Measurements from ENCODE around the gene PMEPA1. TPM values are rescaled to one million over a fixed set of nuclear protein-coding genes. Genes with fewer than 3 reads are reported as not detected.

The PMEPA1 gene
- total RNA-seq, 1 experiment from 2014 or later, result 1,302 TPM

DNA sequence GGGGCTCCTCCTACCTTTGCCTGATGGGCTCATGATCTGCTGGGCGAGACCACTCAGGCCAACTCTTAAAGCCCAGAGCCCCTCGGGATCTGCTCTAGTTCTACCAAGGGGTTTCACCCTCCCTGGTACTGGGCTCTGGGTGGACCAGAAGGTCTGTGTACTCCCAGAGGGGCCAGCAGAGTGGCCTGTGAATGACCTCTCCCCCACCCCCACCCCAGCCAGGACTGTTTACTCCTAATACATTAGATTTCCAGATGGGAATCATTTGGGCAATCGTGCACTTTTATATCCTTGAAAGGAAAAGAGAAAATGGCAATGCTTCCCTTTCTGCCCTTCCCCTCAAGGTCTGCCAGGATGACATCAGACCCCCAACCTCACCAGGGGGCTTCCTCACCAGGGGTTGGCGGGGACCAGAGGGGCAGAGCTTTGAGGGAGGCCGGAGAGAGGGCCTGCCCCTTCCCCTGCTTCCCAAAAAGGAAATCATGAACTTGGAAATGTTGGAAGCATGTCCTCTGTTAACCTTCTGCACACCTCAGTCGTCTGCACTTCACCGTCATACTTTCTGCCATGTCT, 37.1 kb upstream of the PMEPA1 start:
- H3K9me3 Mint-ChIP-seq (ENCODE audit: low read depth, unreplicated experiment), result no peaks in the 10 kb centered on the region
- intact Hi-C loops (cut with micrococcal nuclease; ENCODE audit: unreplicated experiment), result loop anchor here (5.0 kb wide), 1 partner anchor 250 kb away; no protein-coding TSS in a partner anchor
- BruUV-seq (replicated peaks), result no TSS peak
- TF ChIP-seq, protein P1, sequence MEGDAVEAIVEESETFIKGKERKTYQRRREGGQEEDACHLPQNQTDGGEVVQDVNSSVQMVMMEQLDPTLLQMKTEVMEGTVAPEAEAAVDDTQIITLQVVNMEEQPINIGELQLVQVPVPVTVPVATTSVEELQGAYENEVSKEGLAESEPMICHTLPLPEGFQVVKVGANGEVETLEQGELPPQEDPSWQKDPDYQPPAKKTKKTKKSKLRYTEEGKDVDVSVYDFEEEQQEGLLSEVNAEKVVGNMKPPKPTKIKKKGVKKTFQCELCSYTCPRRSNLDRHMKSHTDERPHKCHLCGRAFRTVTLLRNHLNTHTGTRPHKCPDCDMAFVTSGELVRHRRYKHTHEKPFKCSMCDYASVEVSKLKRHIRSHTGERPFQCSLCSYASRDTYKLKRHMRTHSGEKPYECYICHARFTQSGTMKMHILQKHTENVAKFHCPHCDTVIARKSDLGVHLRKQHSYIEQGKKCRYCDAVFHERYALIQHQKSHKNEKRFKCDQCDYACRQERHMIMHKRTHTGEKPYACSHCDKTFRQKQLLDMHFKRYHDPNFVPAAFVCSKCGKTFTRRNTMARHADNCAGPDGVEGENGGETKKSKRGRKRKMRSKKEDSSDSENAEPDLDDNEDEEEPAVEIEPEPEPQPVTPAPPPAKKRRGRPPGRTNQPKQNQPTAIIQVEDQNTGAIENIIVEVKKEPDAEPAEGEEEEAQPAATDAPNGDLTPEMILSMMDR (IDR thresholded peaks at IDR 0.05; ENCODE audit: unreplicated experiment), result no peak
- no peaks in the 10 kb centered on the region for H3K27me3 Mint-ChIP-seq (ENCODE audit: unreplicated experiment)
- H3K4me1 Mint-ChIP-seq (ENCODE audit: low read depth, unreplicated experiment), result peaks cover 38% of the 10 kb centered on the region
- CTCF ChIA-PET, result no interaction called here
- H3K36me3 Mint-ChIP-seq (ENCODE audit: insufficient read depth, unreplicated experiment), result peaks cover 14% of the 10 kb centered on the region
- H3K27ac Mint-ChIP-seq (ENCODE audit: unreplicated experiment), result no peak overlapping the region
- DNase-seq, result no peak
- no peak overlapping the region for H3K4me3 Mint-ChIP-seq (ENCODE audit: low read depth, unreplicated experiment)

DNA sequence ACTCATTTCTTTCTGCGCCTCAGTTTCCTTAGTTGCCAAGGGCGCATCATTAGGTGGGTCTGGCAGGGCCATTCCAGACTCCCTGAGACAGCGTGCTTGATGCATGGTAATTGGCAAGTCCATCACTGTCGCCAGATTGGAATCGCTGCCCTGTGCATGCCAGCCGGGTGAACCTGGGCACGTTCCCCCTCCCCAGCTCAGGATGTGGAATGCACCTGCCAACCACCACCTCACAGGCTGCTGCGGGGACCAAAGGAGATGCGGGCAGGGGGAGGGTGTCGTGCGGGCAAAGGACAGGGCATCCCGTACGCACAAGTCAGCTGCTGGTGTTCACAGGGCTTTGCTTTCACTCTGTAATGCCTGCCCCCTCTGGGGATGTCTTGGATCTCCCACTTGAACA, 36.4 kb upstream of the PMEPA1 start:
- H3K4me3 Mint-ChIP-seq (ENCODE audit: low read depth, unreplicated experiment), result no peak overlapping the region
- TF ChIP-seq, protein P1 (IDR thresholded peaks at IDR 0.05; ENCODE audit: unreplicated experiment), result no peak
- H3K27me3 Mint-ChIP-seq (ENCODE audit: unreplicated experiment), result no peaks in the 10 kb centered on the region
- no peak overlapping the region for H3K27ac Mint-ChIP-seq (ENCODE audit: unreplicated experiment)
- CTCF ChIA-PET, result interaction anchor here (0.8 kb wide), 1 partner anchor 14 kb away, joined by 4 read pairs; no protein-coding TSS in a partner anchor
- H3K9me3 Mint-ChIP-seq (ENCODE audit: low read depth, unreplicated experiment), result no peaks in the 10 kb centered on the region
- H3K4me1 Mint-ChIP-seq (ENCODE audit: low read depth, unreplicated experiment), result peaks cover 38% of the 10 kb centered on the region
- peaks cover 14% of the 10 kb centered on the region for H3K36me3 Mint-ChIP-seq (ENCODE audit: insufficient read depth, unreplicated experiment)
- DNase-seq, result no peak
- intact Hi-C loops (cut with micrococcal nuclease; ENCODE audit: unreplicated experiment), result loop anchor here (5.0 kb wide), 1 partner anchor 251 kb away; no protein-coding TSS in a partner anchor
- no TSS peak for BruUV-seq (replicated peaks)

- peaks cover 13% of the 10 kb centered on the region for H3K36me3 Mint-ChIP-seq (ENCODE audit: insufficient read depth, unreplicated experiment)
- intact Hi-C loops (cut with micrococcal nuclease; ENCODE audit: unreplicated experiment), result no loop called here
- no peaks in the 10 kb centered on the region for H3K27me3 Mint-ChIP-seq (ENCODE audit: unreplicated experiment)
- H3K9me3 Mint-ChIP-seq (ENCODE audit: low read depth, unreplicated experiment), result no peaks in the 10 kb centered on the region
- no TSS peak for BruUV-seq (replicated peaks)
- no peak overlapping the region for H3K27ac Mint-ChIP-seq (ENCODE audit: unreplicated experiment)
- CTCF ChIA-PET, result no interaction called here
- DNase-seq, result no peak
- peaks cover 34% of the 10 kb centered on the region for H3K4me1 Mint-ChIP-seq (ENCODE audit: low read depth, unreplicated experiment)
- H3K4me3 Mint-ChIP-seq (ENCODE audit: low read depth, unreplicated experiment), result no peak overlapping the region
- TF ChIP-seq, protein P1 (IDR thresholded peaks at IDR 0.05; ENCODE audit: unreplicated experiment), result no peak
Observed at GRCh38 chr20:57744206-57744605, 34.4 kb upstream of the PMEPA1 start.

- no peak overlapping the region for H3K27ac Mint-ChIP-seq (ENCODE audit: unreplicated experiment)
- no peak overlapping the region for H3K4me3 Mint-ChIP-seq (ENCODE audit: low read depth, unreplicated experiment)
- CTCF ChIA-PET, result interaction anchor here (1.0 kb wide), 1 partner anchor 10 kb away, joined by 3 read pairs; no protein-coding TSS in a partner anchor
- no peaks in the 10 kb centered on the region for H3K9me3 Mint-ChIP-seq (ENCODE audit: low read depth, unreplicated experiment)
- H3K27me3 Mint-ChIP-seq (ENCODE audit: unreplicated experiment), result no peaks in the 10 kb centered on the region
- peaks cover 27% of the 10 kb centered on the region for H3K4me1 Mint-ChIP-seq (ENCODE audit: low read depth, unreplicated experiment)
- no TSS peak for BruUV-seq (replicated peaks)
- peaks cover 7% of the 10 kb centered on the region for H3K36me3 Mint-ChIP-seq (ENCODE audit: insufficient read depth, unreplicated experiment)
- TF ChIP-seq, protein P1 (IDR thresholded peaks at IDR 0.05; ENCODE audit: unreplicated experiment), result no peak
- DNase-seq, result no peak
- intact Hi-C loops (cut with micrococcal nuclease; ENCODE audit: unreplicated experiment), result no loop called here
Observed at GRCh38 chr20:57743450-57744095, 33.8 kb upstream of the PMEPA1 start.
